Tibial nerve (tissue), 4 donors: ENCODE data around the gene ZNF775. TPM values are rescaled to one million over a fixed set of nuclear protein-coding genes. Genes with fewer than 3 reads are reported as not detected.
A peak's percentile ranks its signal among the peaks of the same experiment; 100 is the strongest.

Experiments
- DNase-seq, 2 donors: peaks; one replicate each; pipeline ENCODE4 v3.0.0-alpha.2; 2019; ENCODE audit warnings: low spot score in 2 of 2
- H3K27ac ChIP-seq, 4 donors: fragments of 200-600 bp; sonication (generic) in 3 of 4; one replicate each; pipeline ENCODE4 v1.5.1; 2017 to 2019; ENCODE audit warnings: mild to moderate bottlenecking in 1 of 4
- H3K27me3 ChIP-seq, 2 donors: fragments of 200-600 bp; sonication (generic) in 1 of 2; one replicate each; pipeline versions ENCODE4 v1.5.1 to v1.6.0; 2017 to 2019
- H3K36me3 ChIP-seq, 3 donors: fragments of 200-600 bp; sonication (generic); one replicate each; pipeline ENCODE4 v1.5.1; 2018 to 2019
- H3K4me1 ChIP-seq, 4 donors: fragments of 200-600 bp; sonication (generic) in 3 of 4; one replicate each; pipeline ENCODE4 v1.5.1; 2017 to 2019
- H3K4me3 ChIP-seq, 4 donors: fragments of 200-600 bp; sonication (generic) in 3 of 4; one replicate each; pipeline ENCODE4 v1.5.1; 2017 to 2019; ENCODE audit warnings: mild to moderate bottlenecking in 1 of 4, moderate library complexity in 1 of 4
- H3K9me3 ChIP-seq, 4 donors: fragments of 200-600 bp; sonication (generic) in 3 of 4; one replicate each; pipeline ENCODE4 v1.5.1; 2017 to 2019
- CTCF ChIP-seq, 5 experiments: fragments of 200-600 bp in 3 of 5; fragments of 450-650 bp in 2 of 5; sonication (generic) in 3 of 5; IDR thresholded peaks; one replicate each; pipeline ENCODE4 v1.5.1; 2016 to 2019; ENCODE audit warnings: antibody characterized with exemption in 5 of 5, mild to moderate bottlenecking in 3 of 5, moderate library complexity in 2 of 5
- EP300 ChIP-seq, 2 donors: sonication (generic); formaldehyde crosslinking; IDR thresholded peaks; one replicate each; pipeline ENCODE4 v1.6.1; 2017; ENCODE audit warnings: antibody characterized with exemption in 2 of 2, mild to moderate bottlenecking in 1 of 2
- POLR2A ChIP-seq, 2 donors: fragments of 450-650 bp; IDR thresholded peaks; one replicate each; pipeline ENCODE4 v1.6.1; 2017; ENCODE audit warnings: antibody characterized with exemption in 2 of 2, mild to moderate bottlenecking in 2 of 2, moderate library complexity in 2 of 2
- WGBS, 2 donors: methylation state at CpG; one replicate each; pipeline ENCODE4 v1.1.5; 2018; 5-methylcytosine and 5-hydroxymethylcytosine counted together
- total RNA-seq, 4 donors: library from RNA; depleted of rRNA; stranded (reverse); fragments of >200 nt; gene quantifications; one replicate each; pipeline ENCODE4 v1.1.0, GENCODE V29; 2016

ZNF775 gene
- total RNA-seq, 4 donors from 2014 or later: 5.9 to 14.3 (median 11.6) TPM

GRCh38 chr7:150389532-150389816, 10.3 kb downstream of the ZNF775 start:
- Histone ChIP-seq H3K4me1 (peaks cover 0 to 41% (median 12%) of the 10 kb centered on the region in 4 donors), H3K27ac (peak overlapping the region in 3 of 4 donors; percentile 22 to 80 (median 69)), H3K9me3 (no peaks in the 10 kb centered on the region), H3K27me3 (no peaks in the 10 kb centered on the region), H3K36me3 (peaks cover 0 to 20% (median 0%) of the 10 kb centered on the region in 3 donors), H3K4me3 (no peak overlapping the region)
- 75 to 80% methylated on average over 5 of the region's 5 CpGs for whole genome bisulfite sequencing, 2 donors
- DNase-seq: no peak
- TF ChIP-seq EP300 (IDR thresholded peaks at IDR 0.05) (no peak), POLR2A (IDR thresholded peaks at IDR 0.05) (no peak), CTCF (IDR thresholded peaks at IDR 0.05) (no peak)

GRCh38 chr7:150390205-150390604, 11.1 kb downstream of the ZNF775 start:
- H3K4me3 ChIP-seq: no peak overlapping the region
- H3K4me1 ChIP-seq: peaks cover 0 to 40% (median 12%) of the 10 kb centered on the region in 4 donors
- DNase-seq: no peak
- H3K9me3 ChIP-seq: no peaks in the 10 kb centered on the region
- TF ChIP-seq CTCF (IDR thresholded peaks at IDR 0.05) (no peak), POLR2A (IDR thresholded peaks at IDR 0.05) (no peak)
- no peak overlapping the region for H3K27ac ChIP-seq
- 93% methylated on average over 3 to 7 of the region's 7 CpGs for WGBS, 2 donors
- H3K27me3 ChIP-seq: no peaks in the 10 kb centered on the region
- peaks cover 0 to 20% (median 0%) of the 10 kb centered on the region in 3 donors for H3K36me3 ChIP-seq

GRCh38 chr7:150393325-150393724, 14.2 kb downstream of the ZNF775 start:
- Histone ChIP-seq H3K36me3 (peaks cover 0 to 42% (median 5%) of the 10 kb centered on the region in 3 donors), H3K9me3 (no peaks in the 10 kb centered on the region), H3K4me1 (peaks cover 0 to 27% (median 9%) of the 10 kb centered on the region in 4 donors), H3K4me3 (no peak overlapping the region), H3K27ac (no peak overlapping the region), H3K27me3 (no peaks in the 10 kb centered on the region)
- TF ChIP-seq CTCF (IDR thresholded peaks at IDR 0.05) (no peak), POLR2A (IDR thresholded peaks at IDR 0.05) (no peak), EP300 (IDR thresholded peaks at IDR 0.05) (no peak)
- no peak for DNase-seq
- WGBS, 2 donors: 79 to 82% methylated on average over 3 of the region's 3 CpGs

GRCh38 chr7:150396426-150396825, 17.3 kb downstream of the ZNF775 start:
- peak overlapping the region in 2 of 4 donors; percentile 56 to 61 for H3K27ac ChIP-seq
- H3K27me3 ChIP-seq: no peaks in the 10 kb centered on the region
- peaks cover 0 to 28% (median 4%) of the 10 kb centered on the region in 4 donors for H3K4me1 ChIP-seq
- no peak overlapping the region for H3K4me3 ChIP-seq
- H3K9me3 ChIP-seq: no peaks in the 10 kb centered on the region
- DNase-seq: no peak
- no peak for TF ChIP-seq POLR2A (IDR thresholded peaks at IDR 0.05)
- TF ChIP-seq CTCF (IDR thresholded peaks at IDR 0.05): no peak
- TF ChIP-seq EP300 (IDR thresholded peaks at IDR 0.05): no peak
- WGBS, 2 donors: 72 to 80% methylated on average over 13 to 18 of the region's 20 CpGs
- peaks cover 0 to 32% (median 5%) of the 10 kb centered on the region in 3 donors for H3K36me3 ChIP-seq

- H3K27ac ChIP-seq: peak overlapping the region in 1 of 4 donors; percentile 56
- no peaks in the 10 kb centered on the region for H3K9me3 ChIP-seq
- TF ChIP-seq EP300 (IDR thresholded peaks at IDR 0.05) (no peak), CTCF (IDR thresholded peaks at IDR 0.05) (no peak), POLR2A (IDR thresholded peaks at IDR 0.05) (no peak)
Measured at GRCh38 chr7:150396851-150397260, 17.7 kb downstream of the ZNF775 start.

More at GRCh38 chr7:150396851-150397260, 17.7 kb downstream of the ZNF775 start:
- Histone ChIP-seq H3K4me3 (no peak overlapping the region), H3K36me3 (peaks cover 0 to 32% (median 5%) of the 10 kb centered on the region in 3 donors), H3K27me3 (no peaks in the 10 kb centered on the region), H3K4me1 (peaks cover 0 to 32% (median 4%) of the 10 kb centered on the region in 4 donors)
- 95 to 97% methylated on average over 26 to 41 of the region's 48 CpGs for WGBS, 2 donors
- no peak for DNase-seq
